GM19239 (cell line): Measurements from ENCODE around the gene AFTPH.
A peak's percentile ranks its signal among the peaks of the same experiment; 100 is the strongest.

Experiments
- DNase-seq: peaks from one replicate; pipeline ENCODE4 v3.0.0; 2011; ENCODE audit warnings: low spot score; ENCODE audit not compliant: insufficient read length
- FAIRE-seq: peaks from 2 replicates; lab custom pipeline; 2011; peaks lifted over from hg19 to GRCh38; lab: Jason Lieb, UNC

Gene AFTPH

DNA sequence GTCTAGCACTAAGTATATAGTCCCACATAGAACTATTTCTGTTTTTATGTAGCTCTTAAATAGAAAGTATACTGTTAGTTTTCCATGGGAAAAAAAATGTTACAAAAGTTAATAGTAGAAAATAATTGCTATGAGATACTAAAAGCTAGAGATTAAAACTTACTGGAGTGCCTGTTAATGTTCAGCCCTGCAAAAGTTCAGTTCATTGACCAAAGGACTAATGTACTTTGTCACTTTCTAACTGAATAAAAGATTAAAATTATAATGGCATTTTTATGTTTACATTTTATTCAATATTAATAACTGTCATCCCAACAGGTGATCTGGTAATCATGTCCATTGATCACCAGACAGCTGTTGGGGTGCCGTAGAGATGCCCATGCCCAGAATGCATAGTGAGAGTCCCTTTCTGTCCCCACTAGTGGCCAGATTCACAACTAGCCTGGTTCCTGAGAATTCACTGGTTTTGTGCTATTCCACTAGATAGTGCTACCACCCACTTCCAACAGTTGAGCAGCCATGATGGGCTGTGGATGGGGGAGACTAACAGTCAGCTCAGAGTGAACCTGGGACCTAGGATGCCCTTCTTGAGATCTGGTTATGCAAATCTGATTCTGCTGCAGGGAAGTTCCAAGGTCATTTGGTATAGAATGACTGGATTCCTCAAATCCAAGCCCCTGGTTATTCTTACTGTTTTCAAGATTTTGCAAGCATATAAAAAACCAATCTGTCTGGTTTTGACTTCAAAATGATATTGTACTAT, 57.8 kb downstream of the AFTPH start:
- FAIRE-seq, result peak; percentile 48
- no peak for DNase-seq

GRCh38 chr2:64582774-64583340, 58.7 kb downstream of the AFTPH start:
- no peak for DNase-seq
- peak; percentile 98 for FAIRE-seq

DNA sequence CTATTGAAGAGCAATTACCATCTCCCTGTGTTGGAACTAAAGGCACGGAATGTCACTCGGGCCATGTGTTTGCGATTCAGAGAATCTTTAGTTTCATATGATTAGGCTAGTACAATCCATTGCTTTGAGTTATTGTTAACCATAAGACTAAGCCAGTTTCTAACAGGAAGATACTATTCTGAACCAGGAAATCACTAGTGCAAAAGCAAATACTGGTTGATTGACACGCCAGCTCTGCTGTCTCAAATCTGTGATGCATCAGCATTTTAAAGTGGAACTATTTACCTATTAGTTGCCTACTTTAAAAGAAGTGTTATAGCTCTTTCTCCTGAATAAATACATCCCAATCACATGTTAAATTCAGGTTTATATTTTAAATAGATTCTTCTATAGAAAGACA, 61.9 kb downstream of the AFTPH start:
- no peak for DNase-seq
- peak; percentile 84 for FAIRE-seq

GRCh38 chr2:64586883-64587481, 62.9 kb downstream of the AFTPH start:
- DNase-seq, result no peak
- FAIRE-seq, result peak; percentile 96

DNA sequence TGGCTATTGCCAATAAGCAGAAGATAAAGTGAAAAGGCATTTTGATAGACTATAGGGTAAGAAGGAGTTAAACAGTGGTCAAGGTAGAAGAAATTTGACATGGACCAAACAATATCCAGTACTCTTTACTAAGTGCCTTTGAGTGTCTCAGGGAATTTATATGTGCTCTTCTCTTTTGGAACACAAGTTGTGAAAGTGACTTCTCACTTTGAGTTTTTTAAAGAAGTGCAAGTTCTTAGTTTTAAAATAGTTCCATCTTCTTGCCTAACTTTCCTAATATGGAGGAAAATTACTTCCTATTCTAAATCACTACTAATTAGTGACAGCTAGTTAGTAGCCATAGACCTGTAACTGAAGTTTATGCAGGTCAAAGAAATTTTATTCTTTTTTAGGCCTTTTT, 63.4 kb downstream of the AFTPH start:
- no peak for DNase-seq
- no peak for FAIRE-seq

DNA sequence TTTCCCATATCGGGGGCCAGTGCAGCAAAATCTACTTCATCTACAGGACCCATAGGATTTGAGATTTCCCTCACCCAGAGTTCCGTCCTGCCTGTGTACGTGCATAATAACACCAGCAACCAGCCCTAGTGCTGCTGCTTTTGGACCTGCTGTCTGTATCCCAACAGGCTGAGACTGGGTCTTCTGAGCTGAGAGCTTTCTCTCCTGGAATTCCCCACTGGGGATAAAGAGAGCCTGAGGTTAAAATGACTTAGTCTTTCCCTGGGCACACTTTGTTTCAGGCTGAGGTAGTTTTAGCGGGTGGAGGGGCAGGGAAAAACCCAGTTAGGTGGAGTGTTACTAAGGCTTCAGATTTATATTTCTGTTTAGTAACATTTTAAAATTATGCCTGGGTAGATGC, 67.1 kb downstream of the AFTPH start:
- DNase-seq (no peak), FAIRE-seq (no peak)

GRCh38 chr2:64593035-64593655, 69.0 kb downstream of the AFTPH start:
- FAIRE-seq, result no peak
- no peak for DNase-seq

DNA sequence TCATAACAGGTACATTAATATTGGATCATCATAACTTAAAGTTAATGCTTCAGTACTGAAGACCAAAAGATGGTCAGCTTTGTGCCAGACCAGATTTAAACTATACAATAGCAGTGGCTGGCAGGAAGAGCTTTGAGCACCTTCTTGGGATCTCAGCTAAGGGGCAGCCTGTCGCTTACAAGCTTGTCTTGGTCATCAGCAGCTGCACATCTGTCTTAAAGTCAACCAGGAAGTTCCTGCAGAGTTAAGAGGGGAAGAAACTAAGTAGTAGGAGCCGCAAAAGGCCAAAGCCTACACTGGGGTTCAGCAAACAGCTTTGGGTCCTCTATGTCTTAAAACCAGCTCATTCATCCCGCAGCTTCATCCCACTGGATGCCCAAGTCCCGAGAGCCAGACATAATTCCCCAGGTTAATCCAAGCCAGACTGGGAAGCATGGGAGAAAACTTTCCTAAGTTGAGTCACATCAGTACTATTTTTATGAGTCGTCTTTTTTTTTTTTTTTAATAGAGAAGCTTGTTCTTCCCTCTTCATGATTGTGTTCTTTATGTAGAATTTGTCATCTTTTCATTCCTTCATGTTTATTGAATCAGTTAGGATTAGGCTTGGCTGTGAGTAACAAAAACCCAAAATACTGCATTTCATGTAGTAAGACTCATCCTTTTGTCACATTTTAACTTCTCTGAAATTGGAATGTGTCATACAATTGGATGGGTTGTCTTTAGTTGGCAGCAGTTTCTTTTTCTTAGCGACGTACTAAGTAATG, 70.3 kb downstream of the AFTPH start:
- FAIRE-seq (no peak), DNase-seq (no peak)

DNA sequence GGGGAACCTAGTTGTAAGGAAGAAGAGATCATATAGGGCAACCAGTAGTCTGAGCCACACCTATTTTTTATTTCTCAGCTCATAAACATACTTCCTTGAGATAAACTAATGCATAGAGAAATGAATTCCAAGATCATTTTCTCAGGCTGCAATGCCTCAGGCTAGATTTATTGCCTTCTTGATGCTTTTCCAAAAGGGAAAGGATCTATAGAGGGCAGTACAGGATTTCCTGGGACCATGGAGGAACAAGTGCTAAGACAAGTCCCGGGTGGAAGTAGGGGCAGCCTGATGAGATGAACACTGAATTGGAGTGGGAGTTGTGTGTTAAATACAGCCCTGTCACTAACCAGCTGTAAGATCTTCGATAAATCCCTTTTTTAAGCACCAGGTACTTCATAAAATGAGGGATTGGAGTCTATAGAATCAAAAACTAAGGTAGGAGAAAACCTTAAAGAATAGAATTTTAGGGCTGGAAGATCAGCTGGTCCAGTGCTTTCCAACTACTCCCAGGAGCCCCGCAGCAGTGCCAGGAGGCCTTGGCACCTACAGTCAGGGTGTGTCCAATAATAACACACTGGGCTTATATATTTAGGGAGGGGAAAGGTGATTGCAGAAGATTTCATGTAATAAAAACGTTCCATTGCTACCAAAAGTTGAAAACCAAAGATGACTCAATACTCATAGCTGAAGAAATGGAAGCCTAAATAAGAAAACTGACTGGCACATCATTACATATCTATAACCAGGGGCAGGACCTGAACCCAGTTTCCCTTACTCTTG, 71.5 kb downstream of the AFTPH start:
- FAIRE-seq (no peak), DNase-seq (no peak)

DNA sequence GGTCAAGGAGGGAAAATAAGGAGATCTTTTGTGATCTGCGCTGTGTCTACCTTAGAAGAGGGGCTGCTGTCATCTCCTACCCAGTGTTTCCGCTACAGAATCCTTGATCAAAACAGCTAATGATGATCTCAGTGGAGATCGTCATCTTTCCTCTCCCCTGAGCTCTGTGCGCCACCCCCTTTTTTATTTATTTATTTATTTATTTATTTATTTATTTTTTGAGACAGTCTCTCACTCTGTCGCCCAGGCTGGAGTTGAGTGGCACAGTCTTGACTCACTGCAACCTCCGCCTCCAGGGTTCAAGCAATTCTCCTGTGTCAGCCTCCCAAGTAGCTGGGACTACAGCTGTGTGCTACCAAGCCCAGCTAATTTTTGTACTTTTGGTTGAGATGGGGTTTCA, 74.1 kb downstream of the AFTPH start:
- FAIRE-seq (no peak), DNase-seq (no peak)

DNA sequence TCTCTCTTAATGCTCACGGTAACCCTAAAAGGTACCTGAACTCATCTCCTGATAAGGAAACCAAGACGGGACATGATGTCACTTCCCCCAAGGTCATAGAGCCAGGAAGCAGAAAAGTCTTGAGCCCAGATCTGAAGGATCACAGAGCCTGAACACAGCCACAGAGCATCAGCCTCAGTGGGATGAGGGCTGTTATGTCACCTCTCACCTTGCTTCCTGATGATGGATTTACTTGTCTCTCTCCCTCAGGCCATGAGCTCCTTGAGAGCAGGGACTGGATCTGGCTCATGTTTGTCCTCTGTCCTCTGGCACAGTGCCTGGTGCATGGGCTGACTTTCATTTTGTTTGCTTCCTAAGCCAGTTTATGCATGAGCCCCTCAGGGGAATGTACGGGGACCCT, 75.3 kb downstream of the AFTPH start:
- no peak for DNase-seq
- no peak for FAIRE-seq

- FAIRE-seq, result no peak
- DNase-seq, result no peak
Measured at GRCh38 chr2:64601034-64601754, 77.1 kb downstream of the AFTPH start.

GRCh38 chr2:64601785-64602391, 77.8 kb downstream of the AFTPH start:
- FAIRE-seq, result no peak
- DNase-seq, result no peak

GRCh38 chr2:64602436-64602835, 78.3 kb downstream of the AFTPH start:
- DNase-seq (no peak), FAIRE-seq (no peak)

DNA sequence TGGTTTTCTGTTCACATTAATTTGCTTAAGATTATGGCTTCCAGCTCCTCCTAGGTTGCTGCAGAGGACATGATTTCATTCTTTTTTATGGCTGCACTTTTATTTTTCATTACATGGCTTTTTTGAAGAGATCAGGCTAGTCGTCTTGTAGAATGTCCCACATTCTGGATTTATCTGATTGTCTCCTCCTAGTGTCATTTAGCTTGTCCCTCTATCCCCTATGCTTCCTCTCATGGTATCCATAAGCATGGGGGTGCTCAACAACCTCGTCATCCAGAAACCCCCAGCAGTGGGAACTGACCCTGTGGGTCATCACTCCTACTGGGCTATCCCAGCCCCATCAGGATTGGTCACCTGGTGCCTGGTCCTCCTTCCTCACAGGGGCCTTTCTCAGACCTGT, 80.0 kb downstream of the AFTPH start:
- DNase-seq, result no peak
- FAIRE-seq, result no peak

- DNase-seq (no peak), FAIRE-seq (no peak)
Measured at GRCh38 chr2:64605026-64605471, 80.9 kb downstream of the AFTPH start.

DNA sequence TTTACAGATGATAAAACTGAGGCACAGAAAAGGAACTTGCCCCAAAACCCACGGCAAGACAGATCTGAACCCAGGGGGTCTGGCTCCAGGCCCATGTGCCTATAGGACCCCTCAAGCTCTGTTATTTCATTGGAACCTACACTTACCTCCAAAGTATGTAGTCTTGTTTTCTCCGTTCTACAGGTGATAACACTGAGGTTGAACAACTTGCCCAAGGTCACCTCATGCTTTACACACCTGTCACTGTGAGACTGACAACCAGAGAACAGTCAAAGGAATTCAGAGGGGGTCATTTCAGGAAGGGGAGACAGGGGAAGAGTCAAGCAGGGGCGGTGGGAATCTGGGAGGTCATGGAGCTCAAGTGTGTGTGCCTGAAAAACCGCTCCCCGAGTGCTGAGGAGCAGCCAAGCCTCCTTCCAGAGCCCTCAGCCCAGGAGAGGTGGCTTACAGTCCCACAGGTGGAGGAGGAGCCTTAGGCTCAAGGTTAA, 81.9 kb downstream of the AFTPH start:
- no peak for DNase-seq
- no peak for FAIRE-seq
